ENCODE data around the gene DNAJC5. TPM values are rescaled to one million over a fixed set of nuclear protein-coding genes. Genes with fewer than 3 reads are reported as not detected.

Gene DNAJC5
- total and polyA plus RNA-seq, 2 donors (not counting 3 experiments of a cell fraction or from before 2014, with no cell fraction given), result 44.7 to 60.3 TPM

DNA sequence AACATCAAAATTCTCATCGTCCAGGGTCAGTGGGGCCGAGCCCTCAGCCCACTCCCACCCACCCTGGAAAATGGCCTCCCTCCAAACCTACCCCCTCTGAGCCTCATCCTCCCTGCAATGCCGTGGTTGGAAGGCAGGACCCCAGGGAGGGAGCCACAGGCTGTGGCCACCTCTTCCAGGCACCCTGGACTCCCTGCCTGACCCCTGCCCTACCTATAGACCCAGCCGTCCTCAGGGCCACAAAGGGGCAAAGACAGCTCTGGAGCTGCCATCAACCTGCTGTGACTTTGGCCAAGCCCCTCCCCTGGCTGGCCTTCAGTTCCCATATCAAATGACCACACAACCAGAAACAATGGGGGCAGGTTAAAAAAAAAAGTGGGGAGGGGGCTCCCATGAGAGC, 63.5 kb downstream of the DNAJC5 start:
- no peak overlapping the region for H3K4me3 ChIP-seq (replicated peaks in 1 of 3; ENCODE audit: insufficient read depth in 1 of 3, low read depth in 1 of 3, low read length in 3 of 3)
- H3K9me3 ChIP-seq (replicated peaks; ENCODE audit: control insufficient read depth, insufficient read depth, low read length), result no peaks in the 10 kb centered on the region
- no peak overlapping the region for H2AFZ ChIP-seq (ENCODE audit: low read depth, low read length)
- no peaks in the 10 kb centered on the region for H4K20me1 ChIP-seq (replicated peaks; ENCODE audit: control insufficient read depth, extremely low read depth, insufficient read depth, low read length)
- dilution Hi-C loops (cut with MboI; ENCODE audit: extremely low pct_ligation_motif_present, low sequenced_read_pairs) (no loop called here), intact Hi-C loops (cut with micrococcal nuclease) (loop anchor here (5.0 kb wide), 1 partner anchor 251 kb away; the partner anchor contains the start of genes ARFRP1 and ZGPAT)
- no peak overlapping the region for H3K9ac ChIP-seq (replicated peaks; ENCODE audit: extremely low read depth, insufficient read depth, low read length)
- no peaks in the 10 kb centered on the region for H3K27me3 ChIP-seq (ENCODE audit: control insufficient read depth in 2 of 2, insufficient read depth in 2 of 2, low read length in 2 of 2)
- FAIRE-seq (no peak), DNase-seq (ENCODE audit: low read depth, low spot score) (no peak)
- H3K27ac ChIP-seq (ENCODE audit: insufficient read depth, low read depth, low read length), result no peak overlapping the region
- no peak for TF ChIP-seq FOS (IDR thresholded peaks at IDR 0.05; ENCODE audit: borderline replicate concordance, insufficient read depth, low read length)
- TF ChIP-seq MAX (IDR thresholded peaks at IDR 0.05; ENCODE audit: insufficient read depth, insufficient read length), result no peak
- TF ChIP-seq, protein P1, sequence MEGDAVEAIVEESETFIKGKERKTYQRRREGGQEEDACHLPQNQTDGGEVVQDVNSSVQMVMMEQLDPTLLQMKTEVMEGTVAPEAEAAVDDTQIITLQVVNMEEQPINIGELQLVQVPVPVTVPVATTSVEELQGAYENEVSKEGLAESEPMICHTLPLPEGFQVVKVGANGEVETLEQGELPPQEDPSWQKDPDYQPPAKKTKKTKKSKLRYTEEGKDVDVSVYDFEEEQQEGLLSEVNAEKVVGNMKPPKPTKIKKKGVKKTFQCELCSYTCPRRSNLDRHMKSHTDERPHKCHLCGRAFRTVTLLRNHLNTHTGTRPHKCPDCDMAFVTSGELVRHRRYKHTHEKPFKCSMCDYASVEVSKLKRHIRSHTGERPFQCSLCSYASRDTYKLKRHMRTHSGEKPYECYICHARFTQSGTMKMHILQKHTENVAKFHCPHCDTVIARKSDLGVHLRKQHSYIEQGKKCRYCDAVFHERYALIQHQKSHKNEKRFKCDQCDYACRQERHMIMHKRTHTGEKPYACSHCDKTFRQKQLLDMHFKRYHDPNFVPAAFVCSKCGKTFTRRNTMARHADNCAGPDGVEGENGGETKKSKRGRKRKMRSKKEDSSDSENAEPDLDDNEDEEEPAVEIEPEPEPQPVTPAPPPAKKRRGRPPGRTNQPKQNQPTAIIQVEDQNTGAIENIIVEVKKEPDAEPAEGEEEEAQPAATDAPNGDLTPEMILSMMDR (IDR thresholded peaks at IDR 0.05; ENCODE audit: extremely low read depth in 1 of 2, insufficient read depth in 1 of 2, low read depth in 1 of 2, low read length in 2 of 2), result no peak
- no peak for TF ChIP-seq MYC (IDR thresholded peaks at IDR 0.05; ENCODE audit: low read depth, low read length)
- TF ChIP-seq JUN (IDR thresholded peaks at IDR 0.05; ENCODE audit: borderline replicate concordance, insufficient read depth, insufficient read length, low read depth), result no peak
- no peak for TF ChIP-seq POLR2A (IDR thresholded peaks at IDR 0.05; ENCODE audit: low read depth, low read length)
- no peak for TF ChIP-seq EZH2 (IDR thresholded peaks at IDR 0.05; ENCODE audit: borderline replicate concordance, low read depth, low read length, severe bottlenecking)
- TF ChIP-seq GATA2 (IDR thresholded peaks at IDR 0.05; ENCODE audit: insufficient read depth, insufficient read length, low read depth, low read length), result no peak
- TF ChIP-seq POLR2AphosphoS5 (IDR thresholded peaks at IDR 0.05; ENCODE audit: insufficient read depth, low read depth, low read length), result no peak
- H3K4me2 ChIP-seq (ENCODE audit: insufficient read depth, low read length), result no peak overlapping the region
- H3K9me1 ChIP-seq (replicated peaks; ENCODE audit: control insufficient read depth, extremely low read depth, insufficient read depth, low read length), result no peaks in the 10 kb centered on the region
- CTCF ChIA-PET, result interaction anchor here (1.3 kb wide), 1 partner anchor 16 kb away, joined by 4 read pairs; no protein-coding TSS in a partner anchor
- POLR2A ChIA-PET, result no interaction called here
- no TSS peak for BruUV-seq (replicated peaks)
- peaks cover 10% of the 10 kb centered on the region for H3K4me1 ChIP-seq (ENCODE audit: control insufficient read depth, extremely low read depth, insufficient read depth, low read length)
- H3K36me3 ChIP-seq (ENCODE audit: control insufficient read depth in 2 of 2, extremely low read depth in 1 of 2, insufficient read depth in 2 of 2, low read length in 2 of 2), result peaks cover 7 to 30% of the 10 kb centered on the region in 2 experiments
- H3K79me2 ChIP-seq (ENCODE audit: control insufficient read depth, insufficient read depth, low read length), result peaks cover 24% of the 10 kb centered on the region
